Loucy (cell line): ENCODE results near the gene KRT14.

Experiments
- EZH2phosphoT487 ChIP-seq: fragments of 200-600 bp; IDR thresholded peaks from 2 replicates; pipeline ENCODE4 v1.6.1; 2018; ENCODE audit warnings: antibody characterized with exemption, mild to moderate bottlenecking, moderate library complexity, borderline replicate concordance
- TF ChIP-seq, protein P1 (sequence below): fragments of 200-600 bp; sonication (generic); conservative IDR thresholded peaks from 2 replicates; pipeline ENCODE4 v1.5.1; 2014; ENCODE audit warnings: mild to moderate bottlenecking, antibody characterized with exemption, low read length

- TF ChIP-seq, protein P1, sequence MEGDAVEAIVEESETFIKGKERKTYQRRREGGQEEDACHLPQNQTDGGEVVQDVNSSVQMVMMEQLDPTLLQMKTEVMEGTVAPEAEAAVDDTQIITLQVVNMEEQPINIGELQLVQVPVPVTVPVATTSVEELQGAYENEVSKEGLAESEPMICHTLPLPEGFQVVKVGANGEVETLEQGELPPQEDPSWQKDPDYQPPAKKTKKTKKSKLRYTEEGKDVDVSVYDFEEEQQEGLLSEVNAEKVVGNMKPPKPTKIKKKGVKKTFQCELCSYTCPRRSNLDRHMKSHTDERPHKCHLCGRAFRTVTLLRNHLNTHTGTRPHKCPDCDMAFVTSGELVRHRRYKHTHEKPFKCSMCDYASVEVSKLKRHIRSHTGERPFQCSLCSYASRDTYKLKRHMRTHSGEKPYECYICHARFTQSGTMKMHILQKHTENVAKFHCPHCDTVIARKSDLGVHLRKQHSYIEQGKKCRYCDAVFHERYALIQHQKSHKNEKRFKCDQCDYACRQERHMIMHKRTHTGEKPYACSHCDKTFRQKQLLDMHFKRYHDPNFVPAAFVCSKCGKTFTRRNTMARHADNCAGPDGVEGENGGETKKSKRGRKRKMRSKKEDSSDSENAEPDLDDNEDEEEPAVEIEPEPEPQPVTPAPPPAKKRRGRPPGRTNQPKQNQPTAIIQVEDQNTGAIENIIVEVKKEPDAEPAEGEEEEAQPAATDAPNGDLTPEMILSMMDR: no peak
- TF ChIP-seq EZH2phosphoT487: no peak
Measured at GRCh38 chr17:41533613-41534012, 53.1 kb downstream of the KRT14 start.
